Adrenal gland (tissue), 12 donors: ENCODE data around the gene LAMA2. TPM values are rescaled to one million over a fixed set of nuclear protein-coding genes. Genes with fewer than 3 reads are reported as not detected.

Source experiments
- DNase-seq, 7 donors: peaks; one replicate each; pipeline ENCODE4 v3.0.0-alpha.2; 2019 to 2020
- H3K27ac ChIP-seq, 5 donors: fragments of 200-600 bp; sonication (generic) in 4 of 5; 1 replicate in 3 of 5; 2 replicates in 2 of 5; pipeline versions ENCODE4 v1.5.1 to v1.8.0; 2016 to 2020; ENCODE audit warnings: mild to moderate bottlenecking in 1 of 5
- H3K27me3 ChIP-seq: fragments of 200-600 bp; 2 replicates; pipeline ENCODE4 v1.8.0; 2021
- H3K36me3 ChIP-seq, 2 donors: fragments of 200-600 bp; replicated peaks in 1 of 2; 1 replicate in 1 of 2; 2 replicates in 1 of 2; pipeline versions ENCODE4 v1.5.1 to v1.8.0; 2018 to 2022
- H3K4me1 ChIP-seq, 2 donors: fragments of 200-600 bp; replicated peaks in 1 of 2; 1 replicate in 1 of 2; 2 replicates in 1 of 2; pipeline versions ENCODE4 v1.5.1 to v1.8.0; 2018 to 2021
- H3K4me3 ChIP-seq, 4 donors: fragments of 200-600 bp; sonication (generic) in 3 of 4; one replicate each; pipeline ENCODE4 v1.5.1; 2016 to 2018
- H3K9me3 ChIP-seq, 3 donors: fragments of 200-600 bp; sonication (generic) in 1 of 3; replicated peaks in 1 of 3; 1 replicate in 2 of 3; 2 replicates in 1 of 3; pipeline versions ENCODE4 v1.5.1 to v1.8.0; 2016 to 2021
- POLR2A ChIP-seq, 2 donors: fragments of 450-650 bp; IDR thresholded peaks; one replicate each; pipeline ENCODE4 v1.6.1; 2017; ENCODE audit warnings: antibody characterized with exemption in 2 of 2, mild to moderate bottlenecking in 2 of 2, moderate library complexity in 1 of 2
- WGBS, 4 donors: extraction: QIAGEN DNeasy Blood & Tissue Kit in 2 of 4; methylation state at CpG; one replicate each; pipeline versions ENCODE4 v1.1.5 to v1.1.7; 2013 to 2017; 5-methylcytosine and 5-hydroxymethylcytosine counted together
- intact Hi-C, 2 donors: fragments of 100-400 bp; cut with DNase I; formaldehyde crosslinking; loops; one replicate each; pipeline versions ENCODE4 v1.14.1 to v1.15.0; 2022 to 2023
- polyA plus RNA-seq, 3 donors: library from polyadenylated mRNA; stranded (reverse); fragments of 200-250 nt in 2 of 3; fragments of 350-450 nt in 1 of 3; fragmentation: Illumina TruSeq in 1 of 3; extraction: RNeasy Lipid Tissue Mini Kit (QIAGEN cat#74804) in 1 of 3; gene quantifications; one replicate each; pipeline ENCODE4 v1.2.3, GENCODE V29; 2013 to 2014
- total RNA-seq, 9 donors: library from RNA; depleted of rRNA in 4 of 9; stranded (reverse); fragments of >200 nt in 4 of 9; fragments of 120-200 nt in 1 of 9; fragmentation: NEBNext Ultra II Directional in 1 of 9; extraction: Animal tissue kit (Norgen Biotek cat#: 25700) in 1 of 9; gene quantifications; one replicate each; pipeline versions ENCODE4 v1.1.0 to v1.2.4, GENCODE V29; 2013 to 2023
- TF ChIP-seq, protein P1 (sequence below), 6 experiments: fragments of 450-650 bp in 4 of 6; fragments of 200-600 bp in 2 of 6; sonication (generic) in 1 of 6; IDR thresholded peaks; 1 replicate in 5 of 6; 2 replicates in 1 of 6; pipeline versions ENCODE4 v1.5.1 to v1.8.0; 2016 to 2021; ENCODE audit warnings: antibody characterized with exemption in 6 of 6, mild to moderate bottlenecking in 2 of 6, moderate library complexity in 1 of 6
- donor health status: healthy with polysubstance abuse.
- donor health status: Bipolar disorder and iron deficiency.
- donor health status: DM: yes; HTN: yes; CAD: no.
- donor health status: DM: no; HTN: no; CAD: no.
- donor health status: DM: no; HTN: no; CAD: no.
- donor health status: DM: yes; HTN: yes; CAD: no.

The LAMA2 gene
- total and polyA plus RNA-seq, 12 donors = 5.8 to 105 (median 38.9) TPM

DNA sequence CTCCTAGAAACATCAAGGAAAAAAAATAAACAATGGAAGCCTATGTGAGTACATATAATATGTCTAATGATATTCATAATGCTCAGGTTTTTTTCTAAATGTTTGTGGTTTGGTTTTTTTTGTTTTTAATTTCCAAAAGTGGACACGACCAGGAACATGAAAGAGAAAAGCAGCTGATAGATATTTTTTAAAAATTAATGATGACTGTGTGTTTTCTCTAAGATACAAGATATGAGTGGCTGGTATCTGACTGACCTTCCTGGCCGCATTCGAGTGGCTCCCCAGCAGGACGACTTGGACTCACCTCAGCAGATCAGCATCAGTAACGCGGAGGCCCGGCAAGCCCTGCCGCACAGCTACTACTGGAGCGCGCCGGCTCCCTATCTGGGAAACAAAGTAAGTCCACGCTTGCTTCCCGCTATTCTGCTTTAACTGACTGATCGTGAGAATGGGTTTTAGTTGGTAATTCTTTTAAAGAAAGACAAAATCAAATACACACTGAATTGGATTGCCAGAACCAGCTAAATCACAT, 309.6 kb downstream of the LAMA2 start:
- H3K36me3 ChIP-seq = no peaks in the 10 kb centered on the region
- 89 to 94% (median 92%) methylated on average over 14 of the region's 14 CpGs for WGBS, 4 donors
- no peak overlapping the region for H3K27ac ChIP-seq
- no peaks in the 10 kb centered on the region for H3K4me1 ChIP-seq
- no peak for TF ChIP-seq POLR2A (IDR thresholded peaks at IDR 0.05)
- TF ChIP-seq, protein P1, sequence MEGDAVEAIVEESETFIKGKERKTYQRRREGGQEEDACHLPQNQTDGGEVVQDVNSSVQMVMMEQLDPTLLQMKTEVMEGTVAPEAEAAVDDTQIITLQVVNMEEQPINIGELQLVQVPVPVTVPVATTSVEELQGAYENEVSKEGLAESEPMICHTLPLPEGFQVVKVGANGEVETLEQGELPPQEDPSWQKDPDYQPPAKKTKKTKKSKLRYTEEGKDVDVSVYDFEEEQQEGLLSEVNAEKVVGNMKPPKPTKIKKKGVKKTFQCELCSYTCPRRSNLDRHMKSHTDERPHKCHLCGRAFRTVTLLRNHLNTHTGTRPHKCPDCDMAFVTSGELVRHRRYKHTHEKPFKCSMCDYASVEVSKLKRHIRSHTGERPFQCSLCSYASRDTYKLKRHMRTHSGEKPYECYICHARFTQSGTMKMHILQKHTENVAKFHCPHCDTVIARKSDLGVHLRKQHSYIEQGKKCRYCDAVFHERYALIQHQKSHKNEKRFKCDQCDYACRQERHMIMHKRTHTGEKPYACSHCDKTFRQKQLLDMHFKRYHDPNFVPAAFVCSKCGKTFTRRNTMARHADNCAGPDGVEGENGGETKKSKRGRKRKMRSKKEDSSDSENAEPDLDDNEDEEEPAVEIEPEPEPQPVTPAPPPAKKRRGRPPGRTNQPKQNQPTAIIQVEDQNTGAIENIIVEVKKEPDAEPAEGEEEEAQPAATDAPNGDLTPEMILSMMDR (IDR thresholded peaks at IDR 0.05) = no peak
- no peak for DNase-seq
- no peak overlapping the region for H3K4me3 ChIP-seq
- intact Hi-C loops = no loop called here
- H3K9me3 ChIP-seq = no peaks in the 10 kb centered on the region
- H3K27me3 ChIP-seq = no peaks in the 10 kb centered on the region

DNA sequence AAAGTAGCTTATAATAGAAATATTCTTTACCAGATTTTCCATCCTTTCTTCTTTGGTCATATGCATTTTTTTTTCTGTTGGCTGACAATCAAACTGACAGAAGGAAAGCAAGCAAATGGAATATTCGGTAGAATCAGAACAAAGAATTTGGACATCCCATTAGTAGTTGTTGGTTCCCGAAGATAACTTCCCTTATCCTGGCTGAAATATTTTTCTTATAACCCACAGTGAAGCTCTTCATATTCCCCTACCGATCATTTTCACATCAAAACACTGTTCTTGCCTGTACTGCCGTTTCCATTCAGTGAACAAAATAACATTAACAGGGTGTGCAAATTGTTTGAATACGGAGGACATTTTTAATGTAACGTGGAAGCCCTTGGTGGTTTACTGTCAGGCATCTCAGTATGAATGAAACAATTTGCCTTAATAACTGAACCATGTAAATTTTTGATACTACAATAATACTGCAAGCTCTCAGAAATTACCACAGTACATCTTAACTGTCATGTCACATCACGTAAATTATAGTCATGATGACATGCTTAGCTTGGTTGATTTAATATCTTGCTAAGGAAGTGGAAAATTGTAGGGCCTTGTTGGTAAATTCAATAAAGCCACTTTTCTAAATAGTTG, 311.5 kb downstream of the LAMA2 start:
- H3K36me3 ChIP-seq = no peaks in the 10 kb centered on the region
- 86 to 92% (median 87%) methylated on average over 7 of the region's 7 CpGs for WGBS, 4 donors
- no peak for DNase-seq
- H3K27me3 ChIP-seq = no peaks in the 10 kb centered on the region
- no peak overlapping the region for H3K27ac ChIP-seq
- no peaks in the 10 kb centered on the region for H3K4me1 ChIP-seq
- no peaks in the 10 kb centered on the region for H3K9me3 ChIP-seq
- TF ChIP-seq, protein P1 (IDR thresholded peaks at IDR 0.05) = no peak
- no peak for TF ChIP-seq POLR2A (IDR thresholded peaks at IDR 0.05)
- H3K4me3 ChIP-seq = no peak overlapping the region
- intact Hi-C loops = no loop called here

DNA sequence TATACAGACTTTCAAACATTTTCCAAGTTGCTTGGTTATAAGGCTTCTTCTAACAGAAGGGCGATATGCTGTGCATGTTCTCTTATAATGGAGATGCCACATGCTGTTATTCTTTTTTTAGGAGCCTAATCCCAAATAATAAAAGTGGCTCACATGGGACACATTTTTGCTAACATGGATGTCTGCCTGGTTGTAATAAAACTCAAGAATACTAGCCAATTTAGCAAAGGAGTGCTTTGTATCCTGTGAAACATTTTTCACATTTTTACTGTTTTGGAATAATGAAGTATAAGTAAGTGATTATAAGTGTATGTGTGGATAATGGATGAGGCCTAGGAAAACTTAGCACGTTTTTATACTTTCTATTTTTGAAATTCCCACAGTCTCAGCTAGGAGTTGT, 312.2 kb downstream of the LAMA2 start:
- no peaks in the 10 kb centered on the region for H3K4me1 ChIP-seq
- TF ChIP-seq, protein P1 (IDR thresholded peaks at IDR 0.05) = no peak
- no peak for TF ChIP-seq POLR2A (IDR thresholded peaks at IDR 0.05)
- intact Hi-C loops = no loop called here
- H3K27me3 ChIP-seq = no peaks in the 10 kb centered on the region
- H3K36me3 ChIP-seq = no peaks in the 10 kb centered on the region
- DNase-seq = no peak
- H3K27ac ChIP-seq = no peak overlapping the region
- 70 to 85% (median 74%) methylated on average over 2 of the region's 2 CpGs for WGBS, 4 donors
- H3K9me3 ChIP-seq = no peaks in the 10 kb centered on the region
- H3K4me3 ChIP-seq = no peak overlapping the region

DNA sequence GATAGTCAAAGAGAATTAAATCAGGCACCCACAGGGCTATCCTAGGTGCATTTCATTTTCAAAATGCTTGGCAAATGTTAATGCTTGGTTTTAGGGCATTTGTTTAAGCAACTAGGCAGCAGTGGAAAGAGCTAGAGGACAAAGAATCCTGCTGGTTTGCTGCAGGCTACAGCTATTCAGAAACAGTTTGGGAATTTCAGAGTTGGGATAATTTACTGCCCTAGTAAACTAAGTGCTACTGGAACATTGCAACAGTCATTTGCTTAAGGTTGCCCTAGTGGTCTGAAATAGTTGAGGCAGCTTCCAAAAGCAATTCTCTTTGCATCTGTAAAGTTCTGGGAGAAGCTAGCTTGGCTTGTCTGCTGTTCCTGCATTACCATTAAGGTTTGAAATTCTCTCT, 312.7 kb downstream of the LAMA2 start:
- Histone ChIP-seq H3K4me1 (no peaks in the 10 kb centered on the region), H3K36me3 (no peaks in the 10 kb centered on the region), H3K9me3 (no peaks in the 10 kb centered on the region), H3K4me3 (no peak overlapping the region), H3K27me3 (no peaks in the 10 kb centered on the region), H3K27ac (no peak overlapping the region)
- DNase-seq = no peak
- intact Hi-C loops = no loop called here
- no peak for TF ChIP-seq POLR2A (IDR thresholded peaks at IDR 0.05)
- TF ChIP-seq, protein P1 (IDR thresholded peaks at IDR 0.05) = no peak
